ENCODE results near the gene PIAS4. TPM values are rescaled to one million over a fixed set of nuclear protein-coding genes. Genes with fewer than 3 reads are reported as not detected.
"Not testable (repeated sequence)": the region's sequence is repeated elsewhere in the genome, so short reads cannot be mapped to it uniquely, and the experiment has no call there.

PIAS4 gene
- total and polyA plus RNA-seq, 7 donors, result 7.2 to 29.9 (median 18.6) TPM

GRCh38 chr19:3986260-3987041 is 21.1 kb upstream of the PIAS4 start:
- 2 to 3% methylated on average over 21 of the region's 21 CpGs for WGBS, 2 donors
- peak overlapping the region in 3 of 4 donors; percentile 70 to 84 (median 81) for H3K4me3 ChIP-seq
- no peaks in the 10 kb centered on the region for H3K27me3 ChIP-seq
- H3K36me3 ChIP-seq, result peaks cover 27 to 30% (median 29%) of the 10 kb centered on the region in 4 donors
- DNase-seq, result no peak
- TF ChIP-seq, protein P1, sequence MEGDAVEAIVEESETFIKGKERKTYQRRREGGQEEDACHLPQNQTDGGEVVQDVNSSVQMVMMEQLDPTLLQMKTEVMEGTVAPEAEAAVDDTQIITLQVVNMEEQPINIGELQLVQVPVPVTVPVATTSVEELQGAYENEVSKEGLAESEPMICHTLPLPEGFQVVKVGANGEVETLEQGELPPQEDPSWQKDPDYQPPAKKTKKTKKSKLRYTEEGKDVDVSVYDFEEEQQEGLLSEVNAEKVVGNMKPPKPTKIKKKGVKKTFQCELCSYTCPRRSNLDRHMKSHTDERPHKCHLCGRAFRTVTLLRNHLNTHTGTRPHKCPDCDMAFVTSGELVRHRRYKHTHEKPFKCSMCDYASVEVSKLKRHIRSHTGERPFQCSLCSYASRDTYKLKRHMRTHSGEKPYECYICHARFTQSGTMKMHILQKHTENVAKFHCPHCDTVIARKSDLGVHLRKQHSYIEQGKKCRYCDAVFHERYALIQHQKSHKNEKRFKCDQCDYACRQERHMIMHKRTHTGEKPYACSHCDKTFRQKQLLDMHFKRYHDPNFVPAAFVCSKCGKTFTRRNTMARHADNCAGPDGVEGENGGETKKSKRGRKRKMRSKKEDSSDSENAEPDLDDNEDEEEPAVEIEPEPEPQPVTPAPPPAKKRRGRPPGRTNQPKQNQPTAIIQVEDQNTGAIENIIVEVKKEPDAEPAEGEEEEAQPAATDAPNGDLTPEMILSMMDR (IDR thresholded peaks at IDR 0.05), result peak; percentile 57 to 74 (median 66)
- TF ChIP-seq POLR2AphosphoS5 (IDR thresholded peaks at IDR 0.05) (peak in 3 of 4 donors; percentile 49 to 64 (median 61)), POLR2A (IDR thresholded peaks at IDR 0.05) (no peak), EP300 (IDR thresholded peaks at IDR 0.05) (no peak)
- H3K27ac ChIP-seq, result peak overlapping the region; percentile 92 to 96 (median 94)
- intact Hi-C loops (cut with DNase I), result loop anchor here (2.0 to 10.0 kb wide), 6 partner anchors 81 to 528 kb away; partner anchors contain the start of genes ANKRD24, MAP2K2, PLIN4 and SIRT6
- H3K9me3 ChIP-seq, result no peaks in the 10 kb centered on the region
- peaks cover 0 to 56% (median 49%) of the 10 kb centered on the region in 4 donors for H3K4me1 ChIP-seq

GRCh38 chr19:3987619-3988371 is 19.7 kb upstream of the PIAS4 start:
- Histone ChIP-seq H3K9me3 (no peaks in the 10 kb centered on the region), H3K4me1 (peaks cover 0 to 44% (median 42%) of the 10 kb centered on the region in 4 donors), H3K27ac (peak overlapping the region in 3 of 4 donors; percentile 92 to 96 (median 92)), H3K36me3 (peaks cover 14 to 16% (median 15%) of the 10 kb centered on the region in 4 donors), H3K4me3 (peak overlapping the region in 2 of 4 donors; percentile 11 to 81), H3K27me3 (no peaks in the 10 kb centered on the region)
- peak; percentile 92 for DNase-seq
- 5 to 9% methylated on average over 30 of the region's 30 CpGs for WGBS, 2 donors
- no peak for TF ChIP-seq POLR2A (IDR thresholded peaks at IDR 0.05)
- TF ChIP-seq, protein P1 (IDR thresholded peaks at IDR 0.05), result peak; percentile 48 to 84 (median 65)
- intact Hi-C loops (cut with DNase I), result loop anchor here (2.0 to 10.0 kb wide), 6 partner anchors 80 to 527 kb away; partner anchors contain the start of genes ANKRD24, MAP2K2, PLIN4 and SIRT6

DNA sequence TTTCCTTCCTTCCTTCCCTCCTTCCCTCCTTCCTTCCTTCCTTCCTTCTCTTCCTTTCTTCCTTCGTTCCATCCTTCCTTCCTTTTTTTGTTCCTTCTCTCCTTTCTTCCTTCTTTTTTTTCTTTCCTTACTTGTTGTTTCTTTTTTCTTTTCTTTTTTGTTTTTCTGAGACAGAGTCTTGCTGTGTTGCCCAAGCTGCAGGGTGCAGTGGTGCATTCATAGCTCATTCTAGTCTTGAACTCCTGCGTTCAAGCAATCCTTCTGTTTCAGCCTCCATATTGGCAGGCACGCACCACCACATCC is 16.8 kb upstream of the PIAS4 start:
- intact Hi-C loops (cut with DNase I), result loop anchor here (2.0 kb wide), 1 partner anchor 16 kb away; the partner anchor contains the start of gene PIAS4
- Histone ChIP-seq H3K27me3 (no peaks in the 10 kb centered on the region), H3K36me3 (no peaks in the 10 kb centered on the region), H3K27ac (no peak overlapping the region), H3K4me1 (peaks cover 0 to 25% (median 19%) of the 10 kb centered on the region in 4 donors), H3K4me3 (no peak overlapping the region), H3K9me3 (no peaks in the 10 kb centered on the region)
- TF ChIP-seq POLR2AphosphoS5 (IDR thresholded peaks at IDR 0.05) (no peak), EP300 (IDR thresholded peaks at IDR 0.05) (no peak), POLR2A (IDR thresholded peaks at IDR 0.05) (no peak)
- TF ChIP-seq, protein P1 (IDR thresholded peaks at IDR 0.05), result no peak
- WGBS, 2 donors, result 76 to 84% methylated on average over 3 of the region's 3 CpGs
- no peak for DNase-seq

GRCh38 chr19:3995607-3996006 is 11.9 kb upstream of the PIAS4 start:
- intact Hi-C loops (cut with DNase I), result no loop called here
- DNase-seq, result no peak
- Histone ChIP-seq H3K4me3 (no peak overlapping the region), H3K9me3 (no peaks in the 10 kb centered on the region), H3K27me3 (no peaks in the 10 kb centered on the region), H3K36me3 (no peaks in the 10 kb centered on the region), H3K4me1 (no peaks in the 10 kb centered on the region), H3K27ac (no peak overlapping the region)
- WGBS, 2 donors, result 90 to 91% methylated on average over 6 of the region's 6 CpGs
- TF ChIP-seq, protein P1 (IDR thresholded peaks at IDR 0.05), result no peak
- no peak for TF ChIP-seq POLR2A (IDR thresholded peaks at IDR 0.05)
- no peak for TF ChIP-seq EP300 (IDR thresholded peaks at IDR 0.05)

GRCh38 chr19:3998667-3999412 is 8.7 kb upstream of the PIAS4 start:
- H3K9me3 ChIP-seq; intact Hi-C loops (cut with DNase I); H3K4me1 ChIP-seq; H3K4me3 ChIP-seq; H3K27me3 ChIP-seq; H3K36me3 ChIP-seq; H3K27ac ChIP-seq; DNase-seq: not testable (repeated sequence)
- WGBS, 2 donors, result 82 to 84% methylated on average over 29 of the region's 29 CpGs

- DNase-seq; H3K36me3 ChIP-seq; H3K4me3 ChIP-seq; H3K27me3 ChIP-seq; H3K9me3 ChIP-seq; intact Hi-C loops (cut with DNase I); H3K4me1 ChIP-seq; H3K27ac ChIP-seq: not testable (repeated sequence)
- WGBS, 2 donors, result 87 to 93% methylated on average over 5 of the region's 5 CpGs
Measured at GRCh38 chr19:4000798-4001197, 6.7 kb upstream of the PIAS4 start.

DNA sequence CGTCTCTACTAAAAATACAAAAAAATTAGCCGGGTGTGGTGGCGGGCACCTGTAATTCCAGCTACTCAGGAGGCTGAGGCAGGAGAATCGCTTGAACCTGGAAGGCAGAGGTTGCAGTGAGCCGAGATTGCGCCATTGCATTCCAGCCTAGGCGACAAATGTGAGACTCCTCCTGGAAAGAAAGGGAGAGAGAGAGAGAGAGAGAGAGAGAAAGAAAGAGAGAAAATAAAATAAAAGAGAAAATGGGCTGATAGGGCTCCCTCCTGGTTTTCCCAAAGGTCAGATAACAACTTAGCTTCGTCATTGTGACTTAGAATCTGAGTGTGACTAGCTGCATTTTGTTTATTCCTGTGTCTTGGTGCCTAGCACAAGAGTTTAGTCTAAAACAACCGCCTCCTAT is 2.1 kb upstream of the PIAS4 start:
- H3K9me3 ChIP-seq; H3K27ac ChIP-seq; DNase-seq; H3K36me3 ChIP-seq; intact Hi-C loops (cut with DNase I); H3K4me3 ChIP-seq; H3K27me3 ChIP-seq: not testable (repeated sequence)
- 96 to 97% methylated on average over 9 of the region's 9 CpGs for WGBS, 2 donors
- peaks cover 0 to 33% (median 32%) of the 10 kb centered on the region in 4 donors for H3K4me1 ChIP-seq
